ENCODE data around the gene HSP90B1. TPM values are rescaled to one million over a fixed set of nuclear protein-coding genes. Genes with fewer than 3 reads are reported as not detected.

HSP90B1 gene
- total and polyA plus RNA-seq, 2 of the 13 experiments (the other 11 are each of a cell fraction or from before 2014, with no cell fraction given): 800 to 954 TPM

GRCh38 chr12:103912069-103912468 lies 18.1 kb upstream of the HSP90B1 start (continued):
- no peak for TF ChIP-seq ZNF446 (CRISPR knock-in tag; IDR thresholded peaks at IDR 0.05)
- no peak for TF ChIP-seq DBP (CRISPR knock-in tag; IDR thresholded peaks at IDR 0.05; ENCODE audit: not compliant biosample characterization)
- TF ChIP-seq CHD4 (IDR thresholded peaks at IDR 0.05; ENCODE audit: borderline replicate concordance, low read length): no peak
- TF ChIP-seq RBFOX2 (IDR thresholded peaks at IDR 0.05; ENCODE audit: low read depth, low read length): no peak
- no peak for TF ChIP-seq CSRNP1 (CRISPR knock-in tag; IDR thresholded peaks at IDR 0.05)
- no peak for TF ChIP-seq ZNF512 (CRISPR knock-in tag; IDR thresholded peaks at IDR 0.05)
- TF ChIP-seq ARHGAP35 (CRISPR knock-in tag; IDR thresholded peaks at IDR 0.05; ENCODE audit: borderline replicate concordance): no peak
- no peak for TF ChIP-seq RBM22 (optimal IDR thresholded peaks at IDR 0.05; ENCODE audit: low read length)

- no peak for ATAC-seq
- H3K9me3 ChIP-seq (ENCODE audit: low read length): no peaks in the 10 kb centered on the region
- H3K4me1 ChIP-seq (ENCODE audit: insufficient read depth, low read length): no peaks in the 10 kb centered on the region
- H3K4me2 ChIP-seq (ENCODE audit: low read depth, low read length): no peak overlapping the region
- no peaks in the 10 kb centered on the region for H3K79me2 ChIP-seq (ENCODE audit: insufficient read depth, low read length)
- no peaks in the 10 kb centered on the region for H3K36me3 ChIP-seq (replicated peaks in 1 of 2; ENCODE audit: control insufficient read depth in 1 of 2, insufficient read depth in 2 of 2, low read length in 2 of 2)
- no peak overlapping the region for H3K4me3 ChIP-seq (replicated peaks in 1 of 3; ENCODE audit: insufficient read depth in 1 of 3, low read depth in 2 of 3, low read length in 3 of 3)
- in situ Hi-C loops (cut with HindIII; ENCODE audit: extremely low pct_ligation_motif_present, low pct_unique_long_range_greater_than_20kb) (no loop called here), intact Hi-C loops (cut with micrococcal nuclease; ENCODE audit: unreplicated experiment) (no loop called here)
- DNase-seq (ENCODE audit: low spot score): no peak
- 19% methylated on average over 3 of the region's 3 CpGs for WGBS (ENCODE audit: low lambda C conversion rate)
- no peak overlapping the region for H3K27ac ChIP-seq (ENCODE audit: extremely low read length, insufficient read depth, low read length)
- ChIA-PET POLR2A (interaction anchor here (1.9 kb wide), 1 partner anchor 17 kb away, joined by 5 read pairs; the partner anchor contains the start of gene HSP90B1), CTCF (ENCODE audit: low intra/inter-chr PET ratio, low total read pairs) (no interaction called here)
- no peak overlapping the region for H3K9ac ChIP-seq (ENCODE audit: insufficient read depth, low read depth, low read length)
- BruUV-seq (replicated peaks): no TSS peak
- no peak overlapping the region for H2AFZ ChIP-seq (ENCODE audit: low read length)
- no peaks in the 10 kb centered on the region for H4K20me1 ChIP-seq (ENCODE audit: insufficient read depth, low read length)
- peaks cover 0 to 6% of the 10 kb centered on the region in 2 experiments; a peak in 1 of 5 replicates for H3K27me3 ChIP-seq (ENCODE audit: control insufficient read depth in 1 of 2, insufficient read depth in 2 of 2, low read length in 2 of 2)
- no peak for FAIRE-seq
- TF ChIP-seq STAT5B (CRISPR knock-in tag; IDR thresholded peaks at IDR 0.05): no peak
- TF ChIP-seq ZNF335 (CRISPR knock-in tag; IDR thresholded peaks at IDR 0.05): no peak
- TF ChIP-seq ASH2L (IDR thresholded peaks at IDR 0.05; ENCODE audit: insufficient read length, low read depth, low read length): no peak
- TF ChIP-seq ZKSCAN1 (IDR thresholded peaks at IDR 0.05; ENCODE audit: low read length): no peak
- no peak for TF ChIP-seq XRCC5 (optimal IDR thresholded peaks at IDR 0.05; ENCODE audit: low read length)
- no peak for TF ChIP-seq ZNF432 (CRISPR knock-in tag; IDR thresholded peaks at IDR 0.05; ENCODE audit: borderline replicate concordance)
- no peak for TF ChIP-seq RCOR2 (CRISPR knock-in tag; IDR thresholded peaks at IDR 0.05)
- no peak for TF ChIP-seq ZBTB26 (CRISPR knock-in tag; IDR thresholded peaks at IDR 0.05; ENCODE audit: borderline replicate concordance)
- no peak for TF ChIP-seq ZBTB7A (CRISPR knock-in tag; IDR thresholded peaks at IDR 0.05)
- no peak for TF ChIP-seq ZBTB25 (CRISPR knock-in tag; IDR thresholded peaks at IDR 0.05)
- TF ChIP-seq ZNF761 (CRISPR knock-in tag; conservative IDR thresholded peaks at IDR 0.05): no peak
Observed at GRCh38 chr12:103913100-103913499, 17.1 kb upstream of the HSP90B1 start.
